Activated T-cell treated with anti-CD3 and anti-CD28 coated beads, Interleukin-2, amount 50 U/mL, for 1 hour (primary cell): ENCODE results near the gene DYNC1I1.
"Not testable (repeated sequence)": the region's sequence is repeated elsewhere in the genome, so short reads cannot be mapped to it uniquely, and the experiment has no call there.

ENCODE experiments used
- DNase-seq: peaks from one replicate; pipeline ENCODE4 v3.0.0-alpha.2; 2020

DYNC1I1 gene

DNA sequence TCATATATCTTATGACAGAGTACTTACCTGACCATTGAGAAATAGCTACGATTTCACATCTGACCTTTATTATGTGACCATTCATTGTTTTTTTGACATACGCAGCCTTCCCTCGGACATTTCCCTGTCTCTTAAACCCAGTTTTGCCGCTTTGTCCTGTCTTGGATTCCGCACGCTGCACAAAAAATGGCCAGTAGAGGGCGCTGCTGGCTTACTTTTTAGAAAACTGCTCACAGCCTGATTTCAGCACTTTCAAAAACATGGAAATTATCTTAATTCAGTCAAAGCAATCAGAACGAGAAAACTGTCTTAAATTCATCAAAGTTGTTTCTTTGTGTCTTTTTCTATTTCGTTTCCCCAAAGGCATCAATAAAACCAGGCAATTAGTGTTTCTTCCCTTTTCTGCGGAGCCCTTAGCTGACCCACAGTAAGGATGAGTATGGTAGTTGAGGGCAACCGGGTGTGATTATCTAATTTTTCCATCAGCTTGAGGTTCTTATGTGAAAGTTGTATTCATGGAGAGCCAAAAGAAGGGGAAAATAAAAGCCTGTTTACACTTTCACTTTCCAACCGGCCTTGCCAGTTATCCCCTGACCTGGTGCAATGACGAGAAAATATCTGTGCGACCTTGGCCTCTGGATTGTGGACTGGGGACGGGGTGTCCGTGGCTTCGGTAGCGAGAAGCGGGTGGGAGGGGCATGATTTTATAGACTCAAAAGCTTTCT, 144.4 kb downstream of the DYNC1I1 start:
- peak; percentile 74 for DNase-seq

DNA sequence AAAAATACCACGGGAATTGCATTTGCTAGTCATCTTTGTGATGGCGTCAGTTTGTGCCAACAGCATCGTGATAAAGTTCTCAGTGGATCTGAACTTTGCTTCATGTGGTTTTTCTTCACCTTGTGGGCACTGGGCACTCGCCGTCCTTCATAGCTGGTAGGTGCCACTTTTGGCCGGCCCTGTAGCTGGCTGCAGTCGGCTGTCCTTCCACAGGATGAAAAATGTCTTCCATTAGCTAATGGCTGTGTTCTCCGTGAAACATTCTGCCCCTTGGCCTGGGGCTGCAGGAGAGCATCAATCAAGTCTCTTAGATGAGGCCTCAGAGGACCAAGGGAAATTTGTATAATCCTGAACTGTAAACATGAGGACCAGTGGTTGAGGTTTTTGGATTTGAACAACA, 145.3 kb downstream of the DYNC1I1 start:
- no peak for DNase-seq

DNA sequence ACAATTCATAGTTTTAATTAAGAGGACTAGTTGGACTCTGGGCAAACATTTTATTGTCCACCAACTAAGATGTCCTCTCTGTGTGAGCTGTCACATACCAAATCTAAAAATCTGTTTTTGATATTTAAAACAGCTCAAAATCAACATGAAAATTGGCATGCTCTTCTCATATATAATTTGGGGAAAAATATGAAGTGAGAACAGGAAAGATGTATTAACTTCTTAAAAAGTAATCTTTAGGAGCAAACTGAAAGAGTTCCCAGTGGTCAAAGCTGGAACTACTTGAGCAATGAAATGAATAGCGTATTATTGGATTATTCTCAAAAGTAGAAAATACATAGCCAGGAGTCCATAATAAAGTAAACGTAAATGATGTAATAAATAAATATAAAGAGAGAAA, 147.2 kb downstream of the DYNC1I1 start:
- no peak for DNase-seq

DNA sequence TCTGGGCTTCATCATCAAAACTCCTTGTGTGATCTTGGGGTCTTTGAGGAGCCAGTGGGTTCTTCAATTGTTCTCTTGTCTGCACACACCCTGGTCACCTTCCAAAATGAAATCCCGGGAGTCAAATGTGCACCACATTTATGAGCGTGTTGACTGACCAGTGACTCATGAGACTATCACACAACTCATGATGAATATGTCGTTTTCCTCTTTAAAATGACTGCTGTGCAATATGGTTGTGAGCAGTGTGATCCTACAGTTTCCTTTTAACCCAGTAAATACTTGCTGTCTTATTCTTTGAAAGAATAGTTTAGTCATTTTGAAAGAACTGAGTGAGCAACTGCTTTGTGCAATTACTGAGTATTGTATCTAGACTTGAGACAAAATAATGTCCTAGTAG, 149.2 kb downstream of the DYNC1I1 start:
- DNase-seq, result no peak

DNA sequence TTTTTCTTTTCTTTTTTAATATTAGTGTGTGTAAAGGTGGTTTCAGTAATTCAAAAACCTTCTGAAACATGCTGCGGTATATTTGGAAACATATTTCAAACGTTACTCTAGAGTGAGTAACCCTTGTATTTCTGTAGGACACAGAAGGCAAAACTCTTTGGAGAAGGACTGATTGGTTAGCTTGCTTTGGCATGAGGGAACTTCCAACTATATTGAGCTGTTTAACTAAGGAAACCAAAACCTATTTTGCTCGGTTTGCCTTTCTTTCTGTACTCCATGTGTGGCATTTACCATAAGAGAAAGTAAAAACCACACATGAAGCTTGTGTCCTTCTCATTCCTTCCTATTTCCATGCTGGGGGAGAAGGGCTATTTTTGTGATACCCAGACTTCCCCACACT, 149.8 kb downstream of the DYNC1I1 start:
- DNase-seq, result no peak

DNA sequence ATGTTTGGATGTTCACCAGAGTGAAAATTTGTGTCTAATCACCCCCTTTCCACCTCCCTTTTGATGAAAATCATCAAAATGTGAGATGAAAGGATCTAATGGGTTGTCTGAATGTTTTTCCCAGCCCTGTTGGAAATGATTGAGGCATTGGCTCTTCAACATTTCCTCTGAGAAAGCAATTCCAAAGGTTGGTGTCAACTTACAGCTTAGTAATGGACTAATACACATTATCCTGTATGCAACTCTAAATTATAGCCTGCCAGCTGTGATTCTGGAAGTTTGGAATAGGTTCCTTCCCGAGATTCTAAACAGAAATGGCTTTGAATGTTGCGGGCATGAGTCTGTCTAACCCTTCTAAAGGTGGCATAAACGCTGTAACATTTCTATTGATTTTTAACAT, 152.9 kb downstream of the DYNC1I1 start:
- no peak for DNase-seq

DNA sequence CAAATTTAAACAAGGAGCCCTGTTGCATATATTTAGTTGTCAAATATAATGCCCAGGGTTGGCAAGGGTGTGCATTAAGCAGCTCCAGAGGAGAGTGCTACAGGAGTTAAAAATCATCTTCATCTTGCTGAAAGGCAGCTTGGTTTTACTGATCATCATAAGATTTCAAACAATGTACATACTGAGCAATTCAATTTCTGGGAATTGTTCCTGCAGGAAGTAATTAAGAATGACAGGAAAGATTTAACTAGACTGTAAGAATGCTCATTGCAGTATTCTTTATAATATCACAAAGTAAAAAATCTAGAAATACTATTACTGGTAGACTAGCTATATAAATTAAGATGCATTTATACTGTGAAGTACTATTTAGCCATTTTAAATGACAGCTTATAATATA, 153.6 kb downstream of the DYNC1I1 start:
- no peak for DNase-seq

DNA sequence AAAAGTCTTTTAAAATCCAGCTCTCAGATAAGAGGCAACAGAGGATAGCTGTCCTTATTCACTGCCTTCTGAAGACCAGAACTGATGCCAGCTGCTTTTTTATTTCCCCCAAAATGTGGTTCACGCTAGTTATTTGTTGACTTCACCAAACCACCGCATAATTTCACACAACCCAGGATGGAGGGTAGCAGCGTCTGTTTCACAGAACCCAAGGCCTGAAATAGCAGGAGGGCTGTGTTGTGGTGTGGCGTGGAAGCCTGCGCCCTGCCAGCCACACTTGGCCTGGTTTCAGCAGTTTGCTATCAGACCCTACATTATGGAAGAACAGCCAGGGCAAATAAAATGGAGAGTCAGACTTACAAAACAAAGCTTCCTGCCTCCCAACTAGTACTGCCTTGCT, 155.4 kb downstream of the DYNC1I1 start:
- no peak for DNase-seq

DNA sequence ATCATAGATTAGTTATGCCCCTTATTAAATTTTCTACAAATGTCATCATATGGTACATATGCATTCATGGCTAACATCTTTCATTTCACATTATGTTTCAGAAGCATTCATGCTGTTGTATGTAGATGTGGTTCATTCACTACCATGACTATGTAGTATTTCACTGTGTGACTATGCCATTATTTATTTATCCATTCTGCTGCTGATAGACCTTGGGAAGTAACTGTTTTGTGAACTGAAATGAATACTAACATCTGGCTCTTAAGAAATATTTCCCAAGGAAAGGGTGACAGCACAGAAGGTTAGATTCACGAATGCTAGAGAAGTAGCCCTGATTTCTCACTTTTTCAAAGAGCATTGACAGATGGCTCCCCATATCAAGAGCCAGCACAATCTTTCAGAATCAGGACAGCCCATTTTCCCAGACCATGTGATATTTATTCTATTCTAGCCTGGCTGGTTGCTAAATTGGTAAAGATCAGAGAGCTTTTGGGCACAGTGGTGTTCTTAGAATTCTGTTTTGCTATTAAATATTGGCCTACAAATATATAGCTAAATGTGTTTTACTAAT, 157.4 kb downstream of the DYNC1I1 start:
- DNase-seq, result no peak

DNA sequence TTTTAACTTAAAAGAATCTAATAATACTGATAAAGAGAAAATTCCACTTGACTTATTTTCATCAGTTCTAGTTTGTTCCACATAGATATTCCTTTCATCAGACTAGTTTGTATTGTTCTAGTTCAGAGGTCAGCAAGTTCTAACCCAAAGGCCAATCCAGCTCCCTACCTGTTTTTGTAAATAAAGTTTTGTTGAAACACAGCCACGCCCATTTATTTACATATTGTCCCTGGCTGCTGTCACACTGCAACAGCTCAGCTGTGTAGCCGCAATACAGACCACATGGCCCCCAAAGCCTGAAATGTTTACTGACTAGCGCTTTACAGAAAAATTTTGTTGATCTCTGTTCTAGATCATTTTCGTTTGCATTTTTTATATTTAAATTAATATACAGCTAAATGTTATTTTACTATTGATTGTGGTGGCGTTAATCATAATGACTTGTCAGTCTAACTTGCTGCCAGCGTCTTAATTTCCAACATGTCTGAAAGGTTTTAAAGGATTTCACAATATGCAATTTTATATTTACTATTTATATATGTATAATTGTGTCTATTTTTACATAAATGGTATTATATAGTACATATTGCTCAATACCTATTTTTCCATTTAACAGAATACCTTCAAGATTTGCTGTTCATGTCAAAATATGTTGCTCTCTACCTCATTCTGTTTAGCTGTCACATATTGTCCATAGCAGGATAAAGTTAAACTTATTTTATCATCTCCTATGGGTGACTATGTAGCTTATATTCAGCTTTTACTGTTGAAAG, 159.3 kb downstream of the DYNC1I1 start:
- no peak for DNase-seq

DNA sequence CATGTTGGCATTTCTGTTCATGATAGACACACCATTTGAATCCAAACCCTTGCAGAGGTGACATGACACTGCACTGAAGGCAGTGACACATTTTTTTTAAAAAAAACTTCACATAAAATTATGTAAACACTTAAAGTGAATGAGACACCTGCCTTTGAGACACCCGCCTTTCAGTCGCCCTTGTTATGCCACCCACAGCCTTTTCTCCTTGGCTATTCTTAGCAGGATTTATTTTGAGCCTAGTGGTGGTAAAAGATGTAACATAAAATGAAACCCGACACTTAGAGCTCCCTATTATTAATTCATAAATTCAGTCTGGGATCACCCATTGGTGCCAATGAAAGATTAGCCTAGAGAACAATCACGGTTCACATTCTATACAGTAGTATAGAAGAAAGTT, 161.3 kb downstream of the DYNC1I1 start:
- no peak for DNase-seq

DNA sequence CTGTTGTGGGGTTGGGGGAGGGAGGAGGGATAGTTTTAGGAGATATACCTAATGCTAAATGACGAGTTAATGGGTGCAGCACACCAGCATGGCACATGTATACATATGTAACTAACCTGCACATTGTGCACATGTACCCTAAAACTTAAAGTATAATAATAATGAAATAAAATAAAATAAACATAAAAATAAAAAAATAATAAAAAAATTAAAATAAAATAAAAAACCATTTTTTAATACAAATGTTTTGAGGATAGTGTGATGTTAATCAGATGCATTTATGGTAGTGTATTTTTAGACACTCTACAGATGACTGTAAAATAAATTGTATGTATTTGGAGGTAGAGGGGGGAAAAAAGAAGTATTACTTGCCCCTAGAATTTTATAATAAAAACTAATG, 172.5 kb downstream of the DYNC1I1 start:
- DNase-seq, result not testable (repeated sequence)

DNA sequence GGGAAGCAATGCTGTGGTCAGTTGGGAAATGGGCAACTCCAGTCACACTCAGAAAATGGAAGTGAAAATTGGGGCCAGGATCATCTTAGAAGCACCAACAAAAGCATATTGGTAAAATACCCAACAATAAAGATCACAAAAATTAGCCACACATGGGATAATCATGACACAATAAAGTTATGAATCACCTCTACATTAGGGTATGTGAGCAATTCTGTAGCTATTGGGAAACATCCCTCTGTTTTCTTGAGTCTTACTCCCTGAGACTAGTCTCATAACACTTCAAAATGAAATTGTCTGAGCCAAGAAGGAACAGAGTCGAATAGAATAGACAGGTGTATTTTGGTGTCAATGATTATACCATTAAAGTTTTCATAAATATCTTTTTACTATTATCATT, 178.3 kb downstream of the DYNC1I1 start:
- DNase-seq, result no peak

DNA sequence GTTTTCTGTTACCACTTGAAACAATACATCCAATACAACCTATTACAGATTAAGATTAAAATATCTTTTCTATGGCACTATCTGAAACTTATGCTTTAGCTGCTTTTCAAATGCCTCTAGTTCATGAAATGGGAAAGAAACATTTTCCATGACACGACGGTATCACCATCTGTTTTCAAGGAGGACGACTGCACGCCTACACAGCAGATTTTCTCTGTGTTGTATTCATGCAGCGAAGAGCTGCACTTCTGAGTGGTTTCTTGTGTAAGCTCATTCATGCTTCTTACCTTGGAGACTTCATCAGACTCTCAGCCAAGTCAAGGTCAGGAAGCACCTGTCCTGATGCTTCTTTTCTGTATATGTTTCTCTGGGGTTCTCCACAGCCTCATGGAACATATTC, 179.2 kb downstream of the DYNC1I1 start:
- DNase-seq, result no peak

DNA sequence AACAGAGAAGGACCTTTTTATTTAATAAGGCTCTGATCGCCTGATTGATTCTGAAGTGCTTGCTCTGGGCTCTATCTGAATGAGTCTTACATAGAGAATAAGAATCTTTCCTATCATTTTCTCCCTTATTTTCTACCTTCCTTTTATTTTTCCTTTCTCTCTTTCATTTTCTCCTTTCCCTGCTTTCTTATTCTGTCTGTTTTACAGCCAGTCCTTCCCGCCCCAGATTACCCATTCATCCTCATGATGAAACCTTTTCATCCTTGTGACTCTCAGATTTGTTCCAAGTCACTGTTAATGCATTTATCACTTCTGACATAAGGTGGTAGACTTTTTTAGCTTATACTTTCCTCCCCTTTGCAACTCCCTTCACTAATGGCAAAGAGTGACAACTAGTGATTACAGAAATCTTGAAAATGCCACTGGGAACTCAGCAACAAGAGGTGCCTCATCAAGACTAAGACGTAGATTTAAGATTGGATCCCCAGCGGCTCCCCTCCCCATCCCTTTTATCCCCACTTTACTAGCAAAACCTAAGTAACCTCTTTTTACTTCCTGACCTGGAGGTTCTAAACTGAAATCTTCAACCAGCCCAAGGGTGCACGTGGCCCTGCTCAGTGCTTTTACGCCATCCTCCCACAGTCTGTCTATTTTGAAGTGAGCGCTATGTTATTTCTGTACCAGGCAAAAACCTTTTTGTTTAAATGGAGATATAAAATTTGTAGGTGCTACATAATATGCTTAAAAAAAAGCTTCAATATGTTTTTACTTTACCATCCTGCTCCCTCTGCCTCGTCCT, 179.8 kb downstream of the DYNC1I1 start:
- no peak for DNase-seq

DNA sequence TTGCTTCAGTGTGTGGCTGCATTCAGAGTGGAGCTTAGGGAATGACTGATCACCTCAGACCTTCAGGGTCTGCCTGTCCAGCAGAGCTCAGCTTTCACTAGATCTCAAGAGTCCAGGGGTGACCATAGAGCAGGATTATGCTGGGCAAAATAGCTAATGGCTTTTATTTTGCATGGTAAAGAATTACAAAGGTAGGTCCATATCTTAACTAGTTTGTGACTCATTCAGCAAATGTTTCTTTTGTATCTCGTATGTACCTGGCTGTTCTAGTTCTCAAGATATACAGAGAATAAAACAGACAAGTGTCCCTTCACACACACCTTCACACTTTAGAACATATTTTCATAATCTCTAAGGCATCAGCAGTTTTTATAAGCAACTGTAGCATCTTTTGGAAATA, 180.5 kb downstream of the DYNC1I1 start:
- no peak for DNase-seq

DNA sequence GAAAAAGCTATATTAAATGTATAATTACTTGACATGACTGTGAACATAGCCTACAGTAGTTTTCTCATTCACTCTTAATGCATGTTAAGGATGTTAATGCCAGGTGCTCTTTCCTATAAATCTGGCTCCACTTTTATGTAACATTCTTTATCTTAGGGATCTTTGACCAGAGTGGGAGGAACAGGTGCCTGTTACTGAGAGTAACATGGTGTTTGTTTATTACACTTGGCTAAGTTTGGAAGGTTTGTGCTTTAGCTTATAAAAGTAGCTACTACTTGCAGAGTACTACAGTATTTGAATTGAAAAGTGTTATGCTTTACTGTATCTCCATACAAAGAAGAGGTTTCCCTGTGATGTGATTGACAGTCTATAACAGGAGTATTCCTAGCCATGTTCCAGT, 183.4 kb downstream of the DYNC1I1 start:
- no peak for DNase-seq

DNA sequence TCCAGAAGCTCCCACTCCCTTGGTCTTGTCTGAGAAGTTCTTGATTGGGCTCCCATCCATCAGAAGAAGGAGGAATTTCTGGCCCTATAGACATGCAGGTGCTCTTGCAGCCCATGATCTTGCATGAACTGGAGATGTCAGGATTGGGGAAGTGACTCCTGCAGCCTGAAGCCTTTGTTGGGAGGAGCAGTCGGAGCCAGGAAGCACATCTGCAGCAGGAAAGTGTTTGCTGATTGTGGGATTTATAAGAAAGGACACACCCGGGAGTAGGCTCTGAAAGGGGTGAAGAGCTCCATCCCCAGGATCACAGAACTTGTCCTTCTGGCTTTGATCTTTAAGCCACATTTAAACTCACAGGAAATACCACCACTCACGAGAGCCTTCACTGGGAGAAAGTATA, 185.2 kb downstream of the DYNC1I1 start:
- DNase-seq, result no peak

DNA sequence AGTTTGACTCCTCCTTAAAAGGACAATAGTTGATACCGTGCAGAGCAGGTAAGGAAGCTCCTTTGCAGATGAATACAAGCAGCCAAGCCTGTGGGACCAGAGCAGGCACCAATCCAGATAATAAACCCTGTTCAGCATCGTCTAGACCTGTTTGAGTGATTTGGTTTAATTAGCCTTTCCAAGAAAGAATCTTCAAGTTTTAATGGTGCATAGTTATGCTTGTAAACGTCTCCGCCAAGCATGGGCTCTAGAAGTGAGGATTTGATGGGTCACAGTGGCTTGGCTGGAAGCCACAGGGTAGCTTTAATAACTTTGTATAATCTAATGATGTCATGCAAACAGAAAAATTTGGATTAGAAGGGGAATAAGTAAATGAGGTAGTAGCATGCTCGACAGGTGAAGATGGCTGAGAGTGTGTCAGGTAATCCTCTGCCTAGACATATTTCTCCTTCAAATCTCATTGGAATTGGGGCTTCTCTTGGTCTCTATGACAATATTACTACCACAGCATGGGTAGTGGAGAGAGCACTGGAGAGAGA, 188.4 kb downstream of the DYNC1I1 start:
- DNase-seq, result no peak

DNA sequence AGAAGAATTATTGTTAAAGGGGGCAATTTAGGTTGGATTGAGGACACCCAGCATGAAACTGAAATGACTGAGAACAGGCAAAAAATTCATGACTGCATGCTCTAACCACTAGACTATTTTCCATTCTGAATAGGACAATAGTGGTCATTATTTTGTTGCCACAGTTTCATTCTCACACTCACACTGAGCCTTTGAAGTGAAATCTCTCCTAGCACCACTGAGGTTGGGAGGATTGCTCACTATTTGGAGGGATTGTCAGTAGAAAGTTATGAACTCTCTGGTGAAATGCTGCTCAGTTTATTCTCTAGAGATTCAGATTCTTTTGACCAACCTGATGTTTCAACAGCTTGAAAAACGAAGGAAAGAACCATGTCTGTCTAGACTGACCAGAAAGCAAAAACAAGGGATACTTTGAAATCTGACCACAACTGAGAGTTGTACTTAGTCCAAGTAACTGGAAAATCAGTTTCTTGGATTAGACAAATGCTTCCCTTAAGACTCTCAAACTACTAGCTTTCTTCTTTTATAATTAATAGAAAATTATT, 191.2 kb downstream of the DYNC1I1 start:
- no peak for DNase-seq

DNA sequence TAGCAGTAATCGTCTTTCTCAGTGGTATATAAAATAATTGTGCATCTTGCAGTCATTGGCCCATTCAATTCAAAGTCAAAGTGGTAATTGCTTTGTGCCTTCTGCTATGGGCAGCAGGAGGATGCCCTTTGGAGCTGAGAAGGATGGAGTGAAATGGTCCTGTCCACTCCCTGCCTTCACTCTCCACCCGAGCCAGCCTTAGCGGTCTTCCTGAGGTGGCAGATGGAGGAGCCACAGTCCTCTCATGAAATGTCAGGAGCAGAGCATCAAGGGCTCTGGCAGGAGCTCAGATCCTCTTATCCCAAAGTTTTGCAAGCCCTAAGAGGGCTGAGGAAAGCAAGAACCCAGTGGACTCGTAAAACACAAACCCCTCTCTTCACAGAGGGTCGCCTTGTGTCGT, 199.4 kb downstream of the DYNC1I1 start:
- no peak for DNase-seq

DNA sequence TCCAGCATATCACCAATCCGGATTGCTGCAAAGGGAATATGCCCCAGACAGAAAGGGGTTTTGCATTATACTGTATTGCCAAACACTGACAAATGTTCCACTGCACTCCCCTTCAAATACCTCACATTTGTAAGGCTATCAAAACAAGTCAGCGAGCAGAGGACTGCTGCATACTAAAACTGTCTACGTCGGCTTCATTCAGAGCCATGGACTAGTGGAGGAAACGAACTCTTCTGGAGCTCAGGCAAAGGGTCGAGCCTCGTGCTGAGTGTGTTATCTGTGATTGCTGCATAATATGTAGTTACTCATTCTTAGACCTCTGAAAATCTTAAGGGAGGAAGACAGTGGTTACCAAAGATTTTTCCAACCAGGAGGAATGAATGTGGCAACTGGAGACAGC, 200.2 kb downstream of the DYNC1I1 start:
- no peak for DNase-seq

DNA sequence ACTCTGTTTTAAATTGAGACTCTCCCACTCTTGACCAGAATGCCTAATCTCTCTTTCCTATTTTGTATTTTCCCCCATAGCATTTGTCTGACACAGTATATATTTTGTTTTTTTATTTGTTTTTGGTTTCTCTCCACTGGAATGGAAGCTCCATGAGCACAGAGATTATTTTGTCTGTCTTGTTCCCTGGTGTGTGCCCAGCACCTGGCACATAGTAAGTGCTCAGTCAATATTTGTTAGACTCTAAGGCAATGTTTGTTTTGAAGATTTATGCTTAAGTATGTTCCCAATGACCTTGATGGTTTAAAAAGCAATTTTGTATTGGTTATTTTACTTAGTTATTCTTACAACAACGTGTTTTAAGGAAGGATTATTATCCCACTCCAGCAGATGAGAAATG, 201.8 kb downstream of the DYNC1I1 start:
- DNase-seq, result no peak
